BJ (cell line): ENCODE data around the gene SLAMF1. TPM values are rescaled to one million over a fixed set of nuclear protein-coding genes. Genes with fewer than 3 reads are reported as not detected.

Experiments
- CTCF ChIA-PET: fragments of 350-600 bp; formaldehyde crosslinking; extraction: SDS; loops from one replicate; lab custom pipeline; 2021; ENCODE audit warnings: antibody characterized with exemption, inconsistent platforms; lab: Yijun Ruan, JAX
- POLR2A ChIA-PET: fragments of 300-600 bp; sonication (Branson Sonifier 250); formaldehyde crosslinking; extraction: SDS; loops from one replicate; lab custom pipeline; 2021; ENCODE audit warnings: antibody characterized with exemption; lab: Charles Lee
- DNase-seq: peaks from one replicate; pipeline ENCODE4 v3.0.0-alpha.2; 2011; ENCODE audit warnings: low read depth
- H3K27me3 ChIP-seq: 2 replicates; pipeline ENCODE4 v1.6.0; 2011; ENCODE audit warnings: low read length; ENCODE audit not compliant: control insufficient read depth, insufficient read depth
- H3K36me3 ChIP-seq: 2 replicates; pipeline ENCODE4 v1.5.1; 2011; ENCODE audit warnings: low read length; ENCODE audit not compliant: control insufficient read depth, insufficient read depth
- H3K4me3 ChIP-seq: 2 replicates; pipeline ENCODE4 v1.5.1; 2011; ENCODE audit warnings: low read depth, mild to moderate bottlenecking, control low read depth, low read length
- CTCF ChIP-seq: IDR thresholded peaks from 2 replicates; pipeline ENCODE4 v1.5.1; 2011; ENCODE audit warnings: low read depth, mild to moderate bottlenecking, control low read depth, inconsistent platforms, low read length, moderate library complexity; ENCODE audit not compliant: insufficient read depth
- polyA plus RNA-seq: library from polyadenylated mRNA; depleted of rRNA; stranded (reverse); fragments of >200 nt; gene quantifications from 2 replicates; pipeline ENCODE4 v1.2.3, GENCODE V29; 2011

Gene SLAMF1
- polyA plus RNA-seq, 1 experiment: not detected

- TF ChIP-seq CTCF: no peak
- H3K4me3 ChIP-seq: no peak overlapping the region
- CTCF ChIA-PET: no interaction called here
- H3K27me3 ChIP-seq: no peaks in the 10 kb centered on the region
- POLR2A ChIA-PET: no interaction called here
- DNase-seq: no peak
- no peaks in the 10 kb centered on the region for H3K36me3 ChIP-seq
These were observed 66.5 kb downstream of the SLAMF1 start for GRCh38 chr1:160580221-160580812.

- no peak for TF ChIP-seq CTCF
- Histone ChIP-seq H3K4me3 (no peak within 1 kb of the TSS), H3K27me3 (no peaks in the 10 kb centered on the region), H3K36me3 (no peaks in the 10 kb centered on the region)
- CTCF ChIA-PET: no interaction called here
- no peak for DNase-seq
- POLR2A ChIA-PET: no interaction called here
These were observed 67.6 kb downstream of the SLAMF1 start, which contains the start of gene CD84 for GRCh38 chr1:160579216-160579701. Gene CD84, minus strand, starts transcription at chr1:160579496. Its CDS starts 59 bp downstream, at chr1:160579437.

- DNase-seq: no peak
- no peak for TF ChIP-seq CTCF
- no peaks in the 10 kb centered on the region for H3K36me3 ChIP-seq
- ChIA-PET POLR2A (no interaction called here), CTCF (no interaction called here)
- H3K27me3 ChIP-seq: no peaks in the 10 kb centered on the region
- no peak overlapping the region for H3K4me3 ChIP-seq
These were observed 68.2 kb downstream of the SLAMF1 start for GRCh38 chr1:160578525-160579191.

- Histone ChIP-seq H3K27me3 (no peaks in the 10 kb centered on the region), H3K36me3 (no peaks in the 10 kb centered on the region), H3K4me3 (no peak overlapping the region)
- ChIA-PET POLR2A (no interaction called here), CTCF (no interaction called here)
- no peak for TF ChIP-seq CTCF
- no peak for DNase-seq
These were observed 68.7 kb downstream of the SLAMF1 start for GRCh38 chr1:160578175-160578524.

GRCh38 chr1:160577671-160578070 lies 69.2 kb downstream of the SLAMF1 start:
- ChIA-PET POLR2A (no interaction called here), CTCF (no interaction called here)
- H3K4me3 ChIP-seq: no peak overlapping the region
- H3K27me3 ChIP-seq: no peaks in the 10 kb centered on the region
- DNase-seq: no peak
- TF ChIP-seq CTCF: no peak
- no peaks in the 10 kb centered on the region for H3K36me3 ChIP-seq
